ENCODE data around the gene BLOC1S2. TPM values are rescaled to one million over a fixed set of nuclear protein-coding genes. Genes with fewer than 3 reads are reported as not detected.

BLOC1S2 gene
- polyA plus RNA-seq, 2 of the 4 experiments (the other 2 are of a cell fraction) = 90.9 to 91.0 TPM

- no peak overlapping the region for H3K4me3 ChIP-seq
- no peak overlapping the region for H3K27ac ChIP-seq
- no peak for DNase-seq (ENCODE audit: low read depth in 1 of 2, low spot score in 1 of 2)
- WGBS (ENCODE audit: missing lambda C conversion rate) = 49% methylated on average over 4 of the region's 4 CpGs
- no peak for ATAC-seq
- CTCF ChIA-PET = interaction anchor here (1.7 to 2.7 kb wide), 2 partner anchors 21 to 116 kb away, joined by 6 to 18 read pairs; no protein-coding TSS in a partner anchor
- H3K4me2 ChIP-seq = no peak overlapping the region
- no peak for TF ChIP-seq CBX8 (IDR thresholded peaks at IDR 0.05)
- TF ChIP-seq RFX5 (IDR thresholded peaks at IDR 0.05) = no peak
- TF ChIP-seq HOXB5 (CRISPR knock-in tag; IDR thresholded peaks at IDR 0.05) = no peak
- TF ChIP-seq HDAC2 (IDR thresholded peaks at IDR 0.05) = no peak
- no peak for TF ChIP-seq ZFP36 (IDR thresholded peaks at IDR 0.05; ENCODE audit: borderline replicate concordance, partially characterized antibody)
- TF ChIP-seq CHD2 (IDR thresholded peaks at IDR 0.05; ENCODE audit: low read length, partially characterized antibody) = no peak
- no peak for TF ChIP-seq ELK1 (IDR thresholded peaks at IDR 0.05; ENCODE audit: low read depth, low read length)
- TF ChIP-seq ZC3H11A (IDR thresholded peaks at IDR 0.05) = no peak
- TF ChIP-seq CEBPB (IDR thresholded peaks at IDR 0.05) = no peak
- no peak for TF ChIP-seq MYC (IDR thresholded peaks at IDR 0.05; ENCODE audit: borderline replicate concordance, low read length)
- no peak for TF ChIP-seq RARB (CRISPR knock-in tag; IDR thresholded peaks at IDR 0.05)
- no peak for TF ChIP-seq RNF2 (IDR thresholded peaks at IDR 0.05; ENCODE audit: borderline replicate concordance, low read depth)
- no peak for TF ChIP-seq CBX2 (IDR thresholded peaks at IDR 0.05; ENCODE audit: borderline replicate concordance, low read depth)
- POLR2A ChIA-PET = no interaction called here
- no peaks in the 10 kb centered on the region for H3K9me3 ChIP-seq
- H3K4me1 ChIP-seq = no peaks in the 10 kb centered on the region
- FAIRE-seq = no peak
Observed at GRCh38 chr10:100318207-100318606, 31.7 kb upstream of the BLOC1S2 start.

- ATAC-seq (no peak), DNase-seq (ENCODE audit: low read depth in 1 of 2, low spot score in 1 of 2) (no peak), FAIRE-seq (no peak)
- TF ChIP-seq TFCP2L1 (CRISPR knock-in tag; IDR thresholded peaks at IDR 0.05) (no peak), NR3C1 (IDR thresholded peaks at IDR 0.05) (no peak), KDM1A (IDR thresholded peaks at IDR 0.05; ENCODE audit: low read depth) (no peak), SREBF2 (IDR thresholded peaks at IDR 0.05) (no peak)
- CTCF ChIA-PET = interaction anchor here (0.8 to 1.2 kb wide), 3 partner anchors 15 to 306 kb away, joined by 3 read pairs; partner anchors contain the start of gene DNMBP
- H3K4me2 ChIP-seq = no peak overlapping the region
- no peak overlapping the region for H3K27ac ChIP-seq
- H3K4me3 ChIP-seq = no peak overlapping the region
- no peaks in the 10 kb centered on the region for H3K9me3 ChIP-seq
- WGBS (ENCODE audit: missing lambda C conversion rate) = 79% methylated on average over 4 of the region's 4 CpGs
- POLR2A ChIA-PET = no interaction called here
- H3K4me1 ChIP-seq = peaks cover 20% of the 10 kb centered on the region
Observed at GRCh38 chr10:100315615-100316014, 29.1 kb upstream of the BLOC1S2 start.

- Histone ChIP-seq H3K4me2 (peak overlapping the region; percentile 38), H3K27ac (peak overlapping the region in 1 of 2 experiments; percentile 44; a peak in 3 of 6 replicates), H3K4me3 (no peak overlapping the region), H3K4me1 (peaks cover 26% of the 10 kb centered on the region), H3K9me3 (no peaks in the 10 kb centered on the region)
- TF ChIP-seq CBX2 (IDR thresholded peaks at IDR 0.05; ENCODE audit: borderline replicate concordance, low read depth) (no peak), SREBF2 (IDR thresholded peaks at IDR 0.05) (no peak), HOXB13 (CRISPR knock-in tag; IDR thresholded peaks at IDR 0.05; ENCODE audit: low read depth) (no peak), JUNB (IDR thresholded peaks at IDR 0.05) (0 out of 2 replicates have a peak, but pooled peaks have one; percentile 14), MAFK (IDR thresholded peaks at IDR 0.05; ENCODE audit: partially characterized antibody) (peak; percentile 34), RFX5 (IDR thresholded peaks at IDR 0.05) (no peak), BHLHE40 (IDR thresholded peaks at IDR 0.05; ENCODE audit: low read depth, low read length) (no peak), CTCF (IDR thresholded peaks at IDR 0.05) (no peak)
- whole genome bisulfite sequencing (ENCODE audit: missing lambda C conversion rate) = 17% methylated on average over 4 of the region's 4 CpGs
- ChIA-PET CTCF (interaction anchor here (1.4 to 4.8 kb wide), 5 partner anchors 15 to 171 kb away, joined by 4 to 32 read pairs (median 10); partner anchors contain the start of genes PKD2L1 and SCD), POLR2A (interaction anchor here (1.5 kb wide), 1 partner anchor 35 kb away, joined by 3 read pairs; no protein-coding TSS in a partner anchor)
- ATAC-seq (peak; percentile 38 to 60; a peak in 4 of 6 replicates), FAIRE-seq (no peak), DNase-seq (ENCODE audit: low read depth in 1 of 2, low spot score in 1 of 2) (peak in 1 of 2 experiments; percentile 20)
Observed at GRCh38 chr10:100311298-100311697, 24.8 kb upstream of the BLOC1S2 start.

Measured in A549 (cell line).